RWPE1 (cell line): ENCODE results near the gene C1orf198.

Experiments
- CTCF ChIA-PET: fragments of 350-600 bp; sonication (Branson Sonifier 250); formaldehyde crosslinking; extraction: SDS; loops from one replicate; lab custom pipeline; 2021; lab: Yijun Ruan, JAX
- POLR2A ChIA-PET: fragments of 400-600 bp; formaldehyde crosslinking; extraction: SDS; loops from one replicate; lab custom pipeline; 2020; ENCODE audit warnings: antibody characterized with exemption; ENCODE audit not compliant: low non-redundant PET; lab: Yijun Ruan, JAX
- DNase-seq: peaks from one replicate; pipeline ENCODE4 v3.0.0; 2012; ENCODE audit warnings: low spot score
- H3K27ac ChIP-seq: fragments of 450-650 bp; 2 replicates; pipeline ENCODE4 v1.5.1; 2017
- TF ChIP-seq, protein P1 (sequence below): fragments of 450-650 bp; conservative IDR thresholded peaks from 2 replicates; pipeline ENCODE4 v1.5.1; 2017; ENCODE audit warnings: low read depth, mild to moderate bottlenecking

C1orf198 gene

DNA sequence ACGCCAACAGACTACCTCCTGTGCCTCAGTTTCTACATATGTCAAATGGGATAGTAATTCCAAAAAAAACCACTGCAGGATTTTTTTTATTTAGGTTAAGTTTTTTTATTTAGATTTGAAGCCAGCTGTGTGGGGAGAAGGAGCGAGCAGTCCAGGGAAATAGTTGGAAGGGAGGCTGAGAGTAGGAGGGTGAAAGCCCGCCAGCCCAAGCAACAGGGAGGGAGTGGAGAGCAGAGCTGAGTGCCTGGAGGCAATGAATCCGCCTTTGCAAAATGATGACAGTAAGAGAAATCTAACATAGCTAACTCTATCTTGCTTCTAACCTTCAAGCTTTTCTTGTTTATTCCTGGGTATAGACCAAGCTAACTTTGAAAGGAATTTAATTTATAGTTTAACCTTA is 15.6 kb upstream of the C1orf198 start:
- TF ChIP-seq, protein P1, sequence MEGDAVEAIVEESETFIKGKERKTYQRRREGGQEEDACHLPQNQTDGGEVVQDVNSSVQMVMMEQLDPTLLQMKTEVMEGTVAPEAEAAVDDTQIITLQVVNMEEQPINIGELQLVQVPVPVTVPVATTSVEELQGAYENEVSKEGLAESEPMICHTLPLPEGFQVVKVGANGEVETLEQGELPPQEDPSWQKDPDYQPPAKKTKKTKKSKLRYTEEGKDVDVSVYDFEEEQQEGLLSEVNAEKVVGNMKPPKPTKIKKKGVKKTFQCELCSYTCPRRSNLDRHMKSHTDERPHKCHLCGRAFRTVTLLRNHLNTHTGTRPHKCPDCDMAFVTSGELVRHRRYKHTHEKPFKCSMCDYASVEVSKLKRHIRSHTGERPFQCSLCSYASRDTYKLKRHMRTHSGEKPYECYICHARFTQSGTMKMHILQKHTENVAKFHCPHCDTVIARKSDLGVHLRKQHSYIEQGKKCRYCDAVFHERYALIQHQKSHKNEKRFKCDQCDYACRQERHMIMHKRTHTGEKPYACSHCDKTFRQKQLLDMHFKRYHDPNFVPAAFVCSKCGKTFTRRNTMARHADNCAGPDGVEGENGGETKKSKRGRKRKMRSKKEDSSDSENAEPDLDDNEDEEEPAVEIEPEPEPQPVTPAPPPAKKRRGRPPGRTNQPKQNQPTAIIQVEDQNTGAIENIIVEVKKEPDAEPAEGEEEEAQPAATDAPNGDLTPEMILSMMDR = no peak
- no peak overlapping the region for H3K27ac ChIP-seq
- ChIA-PET POLR2A (no interaction called here), CTCF (interaction anchor here (0.6 kb wide), 1 partner anchor 399 kb away, joined by 5 read pairs; no protein-coding TSS in a partner anchor)
- no peak for DNase-seq

DNA sequence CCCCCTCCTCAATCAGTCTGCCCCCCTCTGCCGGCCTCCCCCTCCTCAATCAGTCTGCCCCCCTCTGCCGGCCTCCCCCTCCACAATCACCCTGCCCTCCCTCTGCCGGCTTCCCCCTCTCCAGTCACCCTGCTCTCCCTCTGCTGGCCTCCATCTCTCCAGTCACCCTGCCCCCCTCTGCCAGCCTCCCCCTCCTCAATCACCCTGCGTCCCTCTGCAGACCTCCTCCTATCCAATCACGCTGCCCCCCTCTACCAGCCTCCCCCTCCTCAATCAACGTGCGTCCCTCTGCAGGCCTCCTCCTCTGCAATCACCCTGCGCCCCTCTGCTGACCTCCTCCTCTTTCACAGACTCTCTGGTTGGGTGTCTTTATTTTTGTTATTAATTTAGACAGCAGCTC is 11.5 kb upstream of the C1orf198 start:
- TF ChIP-seq, protein P1 = no peak
- H3K27ac ChIP-seq = no peak overlapping the region
- DNase-seq = no peak
- ChIA-PET POLR2A (no interaction called here), CTCF (no interaction called here)

DNA sequence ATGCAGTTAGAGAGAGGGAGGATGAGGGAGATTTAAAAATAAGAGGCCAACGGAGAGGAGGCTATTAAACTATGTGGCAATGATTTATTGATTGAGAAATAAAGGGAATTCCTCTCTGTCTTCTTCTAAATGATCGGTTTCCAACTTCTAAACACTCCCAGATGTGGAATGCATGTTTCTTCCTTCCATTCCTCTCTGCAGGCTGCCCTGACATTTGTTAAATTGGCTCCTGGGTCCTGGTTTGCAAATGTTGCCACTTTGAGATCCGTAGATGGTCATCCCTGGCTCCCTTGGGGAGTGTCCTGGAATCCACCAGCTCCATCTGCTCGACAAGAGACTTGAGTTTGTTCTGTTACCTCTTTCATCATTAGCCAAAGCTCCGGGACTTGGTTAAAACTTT is 10.3 kb upstream of the C1orf198 start:
- TF ChIP-seq, protein P1 = no peak
- CTCF ChIA-PET = no interaction called here
- no peak for DNase-seq
- POLR2A ChIA-PET = no interaction called here
- no peak overlapping the region for H3K27ac ChIP-seq

DNA sequence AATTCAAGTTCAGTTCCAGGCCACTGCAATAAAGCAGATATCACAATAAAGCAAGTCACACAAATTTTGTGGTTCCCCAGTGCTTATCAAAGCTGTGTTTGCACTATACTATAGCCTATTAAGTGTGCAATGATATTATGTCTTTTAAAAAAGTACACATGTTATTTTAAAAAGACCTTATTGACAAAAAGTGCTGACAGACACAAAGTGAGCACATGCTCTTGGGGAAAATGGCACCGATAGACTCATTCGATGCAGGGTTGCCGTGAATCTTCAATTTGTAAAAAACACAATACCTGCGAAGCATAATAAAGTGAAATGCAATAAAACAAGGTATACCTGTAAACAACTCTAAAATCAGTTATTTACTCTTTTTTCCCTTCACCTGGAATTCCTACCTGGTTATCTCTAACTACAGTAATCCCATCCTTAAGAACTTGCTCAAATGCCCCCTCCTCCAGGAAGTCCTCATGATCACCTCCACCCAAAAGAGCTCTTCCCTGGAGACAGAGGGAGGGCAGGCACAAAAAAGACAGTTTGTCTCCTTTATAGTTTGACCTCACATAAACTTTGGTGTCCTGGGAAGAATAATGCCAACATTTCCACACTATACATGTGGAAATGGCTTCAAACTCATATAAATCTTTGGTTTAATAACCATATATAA is 9.7 kb upstream of the C1orf198 start:
- ChIA-PET CTCF (no interaction called here), POLR2A (no interaction called here)
- no peak for DNase-seq
- TF ChIP-seq, protein P1 = no peak
- H3K27ac ChIP-seq = no peak overlapping the region

DNA sequence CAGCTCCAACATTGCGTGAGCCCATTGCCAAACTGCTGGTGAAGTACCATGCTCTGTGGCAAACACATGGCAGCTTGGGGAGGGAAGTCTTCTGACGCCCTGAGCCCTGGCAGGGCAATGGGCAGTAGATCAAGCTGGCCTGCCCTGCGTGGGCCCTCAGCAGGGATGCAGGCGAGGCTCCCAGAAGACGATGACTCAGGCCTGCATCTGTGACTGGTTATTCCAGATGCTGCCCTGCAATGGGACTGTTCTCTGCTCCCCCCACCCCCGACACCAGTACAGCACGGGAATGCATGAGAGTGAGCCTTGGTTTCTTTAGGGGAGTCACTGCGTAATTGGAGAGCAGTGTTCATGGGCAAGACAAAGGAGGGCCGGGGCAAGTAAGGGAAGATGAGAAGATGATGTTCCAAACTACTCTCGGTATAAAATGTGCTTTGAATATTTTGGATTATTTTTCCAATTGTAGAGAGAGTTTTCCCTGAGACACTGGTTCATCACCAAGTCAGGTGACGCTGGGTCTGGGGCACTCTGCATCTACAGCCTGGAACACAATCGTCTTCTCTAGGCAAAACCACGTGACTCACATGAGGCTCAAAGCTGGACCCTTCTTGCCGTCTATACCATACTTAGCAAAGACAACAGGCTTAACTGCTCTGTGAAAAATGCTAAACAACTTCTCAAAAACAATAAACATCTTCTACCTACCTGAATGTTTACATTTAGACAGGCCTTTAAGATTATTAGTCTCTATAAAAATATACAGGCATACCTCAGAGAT is 9.0 kb upstream of the C1orf198 start:
- H3K27ac ChIP-seq = no peak overlapping the region
- ChIA-PET POLR2A (no interaction called here), CTCF (no interaction called here)
- DNase-seq = no peak
- TF ChIP-seq, protein P1 = no peak

DNA sequence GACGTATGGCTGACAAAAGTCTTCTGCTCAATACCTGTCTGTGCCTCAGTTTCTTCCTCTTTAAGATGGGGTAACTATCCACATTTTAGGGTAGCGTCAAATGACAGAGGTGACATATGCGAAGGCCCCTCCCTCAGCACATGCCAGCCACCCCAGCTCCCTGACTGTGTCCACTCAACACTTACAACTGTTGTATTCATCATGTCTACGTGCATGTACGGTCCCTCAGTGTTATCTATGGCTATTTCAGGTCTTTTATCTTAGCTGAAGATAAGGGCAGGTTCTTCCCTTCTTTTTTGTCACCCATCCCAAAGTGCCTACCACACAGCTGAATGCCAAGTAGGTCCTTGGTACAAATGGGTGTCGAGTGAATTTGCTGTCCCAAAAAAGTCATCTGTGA is 8.3 kb upstream of the C1orf198 start:
- ChIA-PET POLR2A (no interaction called here), CTCF (no interaction called here)
- no peak overlapping the region for H3K27ac ChIP-seq

More for the DNA sequence above, 8.3 kb upstream of the C1orf198 start:
- TF ChIP-seq, protein P1 = no peak
- DNase-seq = no peak
